A204.1 (cell line): ENCODE data around the gene RHOXF1.
"Not testable (repeated sequence)": the region's sequence is repeated elsewhere in the genome, so short reads cannot be mapped to it uniquely, and the experiment has no call there.

ENCODE experiments used
- FAIRE-seq: peaks from 2 replicates; lab custom pipeline; 2012; peaks lifted over from hg19 to GRCh38; lab: Jason Lieb, UNC

Gene RHOXF1

DNA sequence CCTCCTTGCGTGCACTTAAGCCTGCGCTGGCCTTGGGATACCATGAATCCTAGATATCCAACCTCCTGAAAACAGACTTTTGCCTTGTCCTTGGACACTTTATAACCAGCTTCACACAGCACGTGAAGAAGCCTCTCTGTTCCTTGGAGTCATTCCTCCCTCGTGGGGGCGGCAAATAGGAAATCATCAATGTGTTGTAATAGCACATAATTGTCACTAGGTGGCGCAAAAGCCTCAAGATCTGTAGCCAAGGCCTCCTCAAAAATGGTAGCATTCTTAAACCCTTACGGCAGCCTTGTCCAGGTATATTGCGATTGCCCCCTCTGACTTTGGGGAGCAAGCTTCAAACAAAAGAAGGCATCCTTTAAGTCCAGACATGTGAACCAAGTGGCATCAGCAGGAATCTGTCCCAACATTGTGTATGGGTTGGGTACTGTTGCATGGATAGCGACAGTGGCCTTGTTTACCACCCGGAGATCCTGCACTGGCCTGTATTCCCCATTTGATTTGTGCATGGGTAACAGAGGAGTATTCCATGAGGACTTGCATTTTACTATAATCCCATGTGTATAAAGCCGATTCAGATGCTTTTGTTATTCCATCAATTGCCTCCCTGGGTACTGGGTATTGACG lies 30.0 kb downstream of the RHOXF1 start:
- peak; percentile 44 for FAIRE-seq

DNA sequence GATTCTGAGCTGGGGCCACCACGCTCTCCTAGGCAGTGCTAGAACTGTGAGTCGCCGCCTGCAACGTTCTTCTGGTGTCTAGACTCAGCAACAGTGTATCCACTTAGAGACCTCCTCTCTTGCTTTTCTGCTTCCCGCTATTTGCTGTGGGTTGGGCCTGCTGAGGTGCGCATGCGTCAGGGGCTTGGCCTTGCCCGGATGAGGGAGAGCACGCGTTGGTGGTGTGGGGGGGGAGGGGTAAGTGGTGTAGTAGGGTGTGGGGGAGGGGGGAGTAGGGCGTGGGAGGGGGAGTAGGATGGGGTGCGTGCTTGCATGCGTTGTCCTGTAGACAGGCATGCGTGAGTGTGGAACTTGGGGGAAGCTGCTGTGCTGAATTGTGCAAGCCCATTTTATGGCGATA lies 38.1 kb downstream of the RHOXF1 start, which contains the start of gene RHOXF2B:
TSS of gene RHOXF2B (minus strand) at position 101 of the 400 bp plus-strand sequence. CDS start 138 bp downstream, outside the sequence.
- FAIRE-seq = not testable (repeated sequence)

DNA sequence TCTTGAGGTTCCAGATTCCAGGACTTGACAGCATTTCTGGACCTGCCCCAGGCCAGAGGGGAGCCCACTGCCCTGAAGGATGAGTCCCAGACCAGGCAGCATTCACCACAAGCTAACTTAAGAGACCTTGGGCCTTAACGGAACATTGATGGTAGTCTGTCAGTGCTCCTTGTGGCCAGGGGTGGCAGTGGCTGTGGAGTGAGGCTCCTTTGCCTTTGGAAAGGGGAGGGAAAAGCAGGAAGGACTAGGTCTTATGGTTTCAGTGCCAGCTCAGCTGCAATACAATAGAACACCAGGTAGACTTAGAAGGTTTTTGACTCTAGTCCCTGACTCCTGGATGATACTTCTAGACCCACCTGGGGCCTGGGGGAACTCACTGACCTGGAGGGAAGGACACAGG lies 49.5 kb downstream of the RHOXF1 start:
- FAIRE-seq = not testable (repeated sequence)
